BLaER1 (cell line): ENCODE results near the gene MED9.
A peak's percentile ranks its signal among the peaks of the same experiment; 100 is the strongest.

Experiments used
- H3K27ac ChIP-seq: shearing (Covaris generic); formaldehyde crosslinking; 2 replicates; pipeline ENCODE4 v1.8.1; 2022
- H3K27me3 ChIP-seq: shearing (Covaris generic); formaldehyde crosslinking; 2 replicates; pipeline ENCODE4 v1.8.1; 2022
- H3K36me3 ChIP-seq: shearing (Covaris generic); formaldehyde crosslinking; 2 replicates; pipeline ENCODE4 v1.8.1; 2022
- H3K4me1 ChIP-seq: shearing (Covaris generic); formaldehyde crosslinking; 2 replicates; pipeline ENCODE4 v1.8.1; 2022
- H3K4me2 ChIP-seq: shearing (Covaris generic); formaldehyde crosslinking; 2 replicates; pipeline ENCODE4 v1.8.1; 2022
- H3K4me3 ChIP-seq: shearing (Covaris generic); formaldehyde crosslinking; 2 replicates; pipeline ENCODE4 v1.8.1; 2022
- H3K9ac ChIP-seq: shearing (Covaris generic); formaldehyde crosslinking; 2 replicates; pipeline ENCODE4 v1.8.1; 2022
- H3K9me3 ChIP-seq: shearing (Covaris generic); formaldehyde crosslinking; 2 replicates; pipeline ENCODE4 v1.8.1; 2022
- H4K20me1 ChIP-seq: shearing (Covaris generic); formaldehyde crosslinking; 2 replicates; pipeline ENCODE4 v1.8.1; 2022
- Cebpa-rat ChIP-seq: shearing (Covaris generic); IDR thresholded peaks from 2 replicates; pipeline ENCODE4 v1.8.1; 2022

Gene MED9

GRCh38 chr17:17493986-17494466 lies 17.2 kb downstream of the MED9 start:
- H3K4me3 ChIP-seq: peak overlapping the region; percentile 77; the same call in 1 of the 2 replicates
- H4K20me1 ChIP-seq: peaks cover 52% of the 10 kb centered on the region
- peaks cover 88% of the 10 kb centered on the region for H3K4me1 ChIP-seq
- H3K36me3 ChIP-seq: peaks cover 12% of the 10 kb centered on the region; the same call in 1 of the 2 replicates
- H3K27ac ChIP-seq: peak overlapping the region; percentile 67; the same call in 1 of the 2 replicates
- H3K9ac ChIP-seq: peak overlapping the region; percentile 82
- H3K9me3 ChIP-seq: no peaks in the 10 kb centered on the region
- peaks cover 20% of the 10 kb centered on the region for H3K27me3 ChIP-seq
- peak overlapping the region; percentile 100 for H3K4me2 ChIP-seq
- no peak for TF ChIP-seq Cebpa-rat

- Histone ChIP-seq H3K36me3 (peaks cover 12% of the 10 kb centered on the region; the same call in 1 of the 2 replicates), H3K4me2 (peak overlapping the region; percentile 100), H3K27ac (peak overlapping the region; percentile 67; the same call in 1 of the 2 replicates), H3K4me3 (peak overlapping the region; percentile 77), H3K9ac (peak overlapping the region; percentile 82), H3K9me3 (no peaks in the 10 kb centered on the region), H3K4me1 (peaks cover 88% of the 10 kb centered on the region), H3K27me3 (peaks cover 20% of the 10 kb centered on the region), H4K20me1 (peaks cover 52% of the 10 kb centered on the region)
- no peak for TF ChIP-seq Cebpa-rat
Observed at GRCh38 chr17:17494499-17494869, 17.7 kb downstream of the MED9 start.

GRCh38 chr17:17494870-17495535 lies 18.2 kb downstream of the MED9 start:
- Histone ChIP-seq H3K9ac (peak overlapping the region; percentile 82), H4K20me1 (peaks cover 52% of the 10 kb centered on the region), H3K36me3 (peaks cover 12% of the 10 kb centered on the region; the same call in 1 of the 2 replicates), H3K27me3 (peaks cover 20% of the 10 kb centered on the region), H3K4me3 (peak overlapping the region; percentile 77), H3K27ac (peak overlapping the region; percentile 67; the same call in 1 of the 2 replicates), H3K4me2 (peak overlapping the region; percentile 100), H3K9me3 (no peaks in the 10 kb centered on the region), H3K4me1 (peaks cover 86% of the 10 kb centered on the region)
- no peak for TF ChIP-seq Cebpa-rat

- Histone ChIP-seq H3K4me3 (peak overlapping the region; percentile 77), H3K27me3 (peaks cover 20% of the 10 kb centered on the region), H3K9ac (peak overlapping the region; percentile 82), H3K36me3 (peaks cover 12% of the 10 kb centered on the region; the same call in 1 of the 2 replicates), H3K27ac (peak overlapping the region; percentile 75), H3K4me2 (peak overlapping the region; percentile 100), H4K20me1 (peaks cover 49% of the 10 kb centered on the region), H3K9me3 (no peaks in the 10 kb centered on the region), H3K4me1 (peaks cover 80% of the 10 kb centered on the region)
- no peak for TF ChIP-seq Cebpa-rat
Observed at GRCh38 chr17:17495536-17496188, 18.9 kb downstream of the MED9 start.

- TF ChIP-seq Cebpa-rat: no peak
- Histone ChIP-seq H3K9ac (peak within 1 kb of the TSS; percentile 82), H3K4me1 (peaks cover 72% of the 10 kb centered on the region), H3K4me3 (peak within 1 kb of the TSS; percentile 77), H3K36me3 (peaks cover 12% of the 10 kb centered on the region; the same call in 1 of the 2 replicates), H3K9me3 (no peaks in the 10 kb centered on the region), H3K27me3 (peaks cover 20% of the 10 kb centered on the region), H3K27ac (peak within 1 kb of the TSS; percentile 75), H3K4me2 (peak within 1 kb of the TSS; percentile 100), H4K20me1 (peaks cover 41% of the 10 kb centered on the region)
Observed at GRCh38 chr17:17496189-17497064, 19.6 kb downstream of the MED9 start, which contains the start of gene RASD1. Gene RASD1 (minus strand): TSS chr17:17496395. CDS start chr17:17496181, 214 bp downstream.

- peak overlapping the region; percentile 100 for H3K4me2 ChIP-seq
- H3K4me1 ChIP-seq: peaks cover 64% of the 10 kb centered on the region
- H3K36me3 ChIP-seq: peaks cover 7% of the 10 kb centered on the region; the same call in 1 of the 2 replicates
- H4K20me1 ChIP-seq: peaks cover 33% of the 10 kb centered on the region
- peak overlapping the region; percentile 77 for H3K4me3 ChIP-seq
- TF ChIP-seq Cebpa-rat: no peak
- H3K27ac ChIP-seq: 0 out of 2 replicates have a peak overlapping the region, but pooled peaks have one; percentile 75
- H3K9me3 ChIP-seq: no peaks in the 10 kb centered on the region
- H3K27me3 ChIP-seq: peaks cover 20% of the 10 kb centered on the region
- no peak overlapping the region for H3K9ac ChIP-seq
Observed at GRCh38 chr17:17497065-17497844, 20.5 kb downstream of the MED9 start.

GRCh38 chr17:17497845-17498520 lies 21.2 kb downstream of the MED9 start:
- H3K4me2 ChIP-seq: no peak overlapping the region
- TF ChIP-seq Cebpa-rat: no peak
- peaks cover under 1% of the 10 kb centered on the region; the same call in 1 of the 2 replicates for H3K36me3 ChIP-seq
- H3K27ac ChIP-seq: no peak overlapping the region
- H3K9me3 ChIP-seq: no peaks in the 10 kb centered on the region
- peaks cover 20% of the 10 kb centered on the region for H3K27me3 ChIP-seq
- H3K9ac ChIP-seq: no peak overlapping the region
- no peak overlapping the region for H3K4me3 ChIP-seq
- H3K4me1 ChIP-seq: peaks cover 64% of the 10 kb centered on the region
- H4K20me1 ChIP-seq: peaks cover 26% of the 10 kb centered on the region

- Histone ChIP-seq H3K4me1 (peaks cover 64% of the 10 kb centered on the region), H4K20me1 (peaks cover 18% of the 10 kb centered on the region), H3K27me3 (peaks cover 20% of the 10 kb centered on the region), H3K9ac (no peak overlapping the region), H3K4me2 (no peak overlapping the region), H3K36me3 (no peaks in the 10 kb centered on the region), H3K27ac (no peak overlapping the region), H3K9me3 (no peaks in the 10 kb centered on the region), H3K4me3 (no peak overlapping the region)
- no peak for TF ChIP-seq Cebpa-rat
Observed at GRCh38 chr17:17498606-17499301, 22.0 kb downstream of the MED9 start.
